Cortex of kidney (tissue), 1 donor: ENCODE data around the gene MRTFB.

ENCODE experiments used
- DNase-seq: peaks from one replicate; lab custom pipeline; 2025; lab: John Stamatoyannopoulos, UW

The MRTFB gene

DNA sequence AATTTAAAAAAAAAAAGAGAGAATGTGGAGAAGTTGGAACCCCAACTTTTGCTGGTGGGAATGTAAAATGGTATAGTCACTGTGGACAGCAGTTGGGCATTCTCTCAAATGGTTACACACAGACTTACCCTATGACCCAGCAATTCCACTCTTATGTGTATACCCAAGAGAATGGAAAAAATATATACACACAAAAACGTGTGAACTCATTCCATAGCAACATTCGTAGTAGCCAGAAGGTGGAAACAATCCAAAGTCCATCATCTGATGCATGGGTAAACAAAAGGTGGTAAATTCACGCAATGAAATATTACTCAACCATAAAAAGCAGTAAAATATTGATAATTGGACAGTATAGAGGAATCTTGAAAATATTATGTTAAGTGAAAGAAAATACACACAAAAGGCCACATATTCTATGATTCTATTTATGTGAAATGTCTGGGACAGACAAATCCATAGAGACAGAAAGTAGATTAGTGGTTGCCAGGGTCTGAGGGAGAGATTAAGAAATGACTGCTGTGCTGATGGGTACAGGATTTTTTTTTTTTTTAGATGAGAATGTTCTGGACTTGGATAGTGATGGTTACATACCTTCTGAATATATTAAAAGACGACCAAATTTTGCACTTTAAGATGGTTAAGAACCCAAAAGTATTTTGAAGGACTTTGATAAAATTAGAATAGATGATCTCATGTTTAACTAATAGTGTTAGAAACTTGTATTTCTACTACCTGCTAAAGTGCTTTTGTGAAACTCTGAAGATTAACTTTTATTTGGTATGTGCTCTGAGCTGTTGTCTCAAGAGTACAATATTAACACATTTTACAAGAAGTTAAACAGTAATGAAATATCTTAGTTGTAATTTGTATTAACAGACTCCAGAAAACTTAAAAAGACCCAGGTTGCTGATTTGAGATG, 60.9 kb downstream of the MRTFB start:
- DNase-seq: no peak

DNA sequence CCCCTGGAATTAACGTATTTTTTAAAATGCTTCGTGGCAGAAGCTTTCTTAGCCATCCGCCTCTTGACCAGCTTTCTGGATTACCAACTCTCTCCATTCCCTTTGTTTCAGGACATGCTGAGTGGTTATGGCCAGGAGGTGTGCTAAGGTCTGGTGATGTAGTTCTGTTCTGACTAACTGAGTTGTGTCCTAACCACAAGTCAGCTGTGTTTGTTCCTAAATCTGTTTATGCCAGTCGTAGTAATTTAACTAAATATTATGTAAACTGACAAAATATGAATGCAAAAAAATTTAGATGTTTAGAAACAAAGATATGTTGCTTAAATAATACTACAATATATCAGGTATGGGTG, 61.6 kb downstream of the MRTFB start:
- DNase-seq: no peak

DNA sequence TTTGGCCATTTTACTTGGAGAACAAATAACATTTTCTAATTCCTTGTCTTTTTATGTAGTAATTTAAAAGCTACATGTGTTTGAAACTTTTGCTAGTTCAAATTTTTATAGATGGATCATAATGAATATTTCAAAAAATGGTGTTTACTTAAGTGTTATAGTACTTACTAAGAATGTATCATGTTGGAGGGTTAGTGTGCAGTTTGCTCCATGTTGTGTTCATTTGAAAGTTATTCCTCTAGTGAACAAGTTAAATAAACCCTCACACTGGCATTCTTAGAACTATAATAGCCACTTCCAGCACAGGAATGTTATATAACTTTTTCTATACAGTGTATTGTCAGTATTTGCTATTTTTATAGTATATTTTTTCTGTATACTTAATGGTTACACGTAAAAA, 62.8 kb downstream of the MRTFB start:
- DNase-seq: no peak

GRCh38 chr16:14135704-14136103, 64.6 kb downstream of the MRTFB start:
- no peak for DNase-seq

- DNase-seq: no peak
Observed at GRCh38 chr16:14139872-14140271, 68.8 kb downstream of the MRTFB start.

GRCh38 chr16:14140923-14141322, 69.8 kb downstream of the MRTFB start:
- no peak for DNase-seq

- no peak for DNase-seq
Observed at GRCh38 chr16:14146445-14146844, 75.3 kb downstream of the MRTFB start.

DNA sequence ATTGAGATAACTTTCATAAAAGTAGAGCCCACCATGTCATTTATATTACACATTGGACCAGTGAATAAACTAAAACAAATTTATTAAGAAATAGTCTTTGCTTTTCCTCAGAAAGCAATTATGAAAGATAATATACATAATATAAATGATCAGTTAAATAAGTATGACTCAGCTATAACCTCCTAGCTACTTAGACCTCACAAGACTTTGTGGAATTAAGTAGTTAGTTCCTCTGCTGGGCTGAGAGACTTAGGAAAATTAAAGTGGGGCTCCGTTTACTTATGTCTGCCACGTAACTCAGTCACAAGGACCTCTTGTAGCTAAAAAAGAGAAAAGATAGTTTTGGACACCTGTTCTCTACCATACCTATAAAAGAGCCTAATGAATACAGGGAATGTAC, 76.9 kb downstream of the MRTFB start:
- no peak for DNase-seq

GRCh38 chr16:14148569-14148968, 77.5 kb downstream of the MRTFB start:
- no peak for DNase-seq

- no peak for DNase-seq
Observed at GRCh38 chr16:14150796-14151195, 79.7 kb downstream of the MRTFB start.

DNA sequence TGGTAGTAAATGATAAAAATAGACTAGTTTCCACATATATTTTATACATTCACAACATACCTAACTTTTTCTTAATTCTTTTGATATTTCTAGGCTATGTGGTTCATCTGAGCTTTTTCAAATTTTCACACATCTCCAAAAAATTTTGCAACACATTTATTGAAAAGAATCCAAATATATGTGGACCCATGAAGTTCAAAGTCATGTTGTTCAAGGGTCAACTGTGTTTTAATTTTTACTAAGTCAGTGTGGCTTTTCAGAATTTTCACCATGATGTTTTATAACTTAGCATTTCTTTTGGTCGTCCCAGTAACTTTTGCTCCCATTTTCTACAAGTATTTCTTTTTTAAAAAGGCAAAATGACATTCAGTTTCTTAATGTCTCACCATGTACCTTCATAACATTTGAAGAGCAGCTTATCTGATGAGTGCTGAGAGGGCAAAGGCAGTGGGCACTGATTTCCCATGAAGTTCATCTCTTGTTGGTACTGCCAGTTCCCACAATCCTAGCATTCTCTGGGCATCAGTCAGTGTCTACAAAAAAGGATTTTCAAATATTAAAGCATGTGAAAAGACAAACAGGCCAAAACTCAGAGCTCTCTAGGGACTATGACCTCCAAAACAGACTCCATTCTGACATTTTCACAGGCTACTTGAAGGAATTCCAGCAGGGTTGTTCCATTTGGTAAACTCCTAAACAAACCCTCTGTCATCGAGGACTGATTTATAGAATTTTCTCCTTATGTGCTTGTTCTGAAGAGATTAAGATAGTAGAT, 80.3 kb downstream of the MRTFB start:
- no peak for DNase-seq

DNA sequence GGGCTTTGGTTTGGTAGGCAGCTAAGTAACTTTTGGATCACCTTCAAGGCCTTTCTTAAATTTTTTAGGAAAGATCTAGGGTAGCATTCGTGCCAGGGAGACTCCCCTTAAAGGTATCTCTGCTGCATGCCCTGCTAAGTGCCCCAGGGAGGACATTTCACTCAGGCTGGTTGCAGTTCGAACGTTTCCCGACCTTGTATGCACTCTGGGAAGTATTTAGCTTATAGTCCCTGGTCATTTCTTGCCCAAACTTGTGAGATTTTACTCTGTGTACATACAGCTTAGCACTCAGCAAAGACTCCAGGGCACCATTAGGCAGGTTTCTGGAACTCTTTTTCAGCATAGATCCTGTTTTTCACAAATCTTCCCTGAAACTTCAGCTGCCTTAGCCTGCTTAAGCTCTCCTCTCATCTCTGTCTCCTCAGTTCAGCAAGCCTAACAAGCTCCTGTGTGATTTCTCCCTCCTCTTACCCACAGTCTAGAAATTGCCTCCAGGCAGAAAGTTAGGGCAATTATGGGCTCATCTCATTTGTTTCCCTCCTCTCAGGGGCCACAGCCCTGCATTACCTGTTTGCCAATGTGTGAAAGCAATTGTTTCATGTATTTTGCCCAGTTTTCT, 84.6 kb downstream of the MRTFB start:
- DNase-seq: no peak

DNA sequence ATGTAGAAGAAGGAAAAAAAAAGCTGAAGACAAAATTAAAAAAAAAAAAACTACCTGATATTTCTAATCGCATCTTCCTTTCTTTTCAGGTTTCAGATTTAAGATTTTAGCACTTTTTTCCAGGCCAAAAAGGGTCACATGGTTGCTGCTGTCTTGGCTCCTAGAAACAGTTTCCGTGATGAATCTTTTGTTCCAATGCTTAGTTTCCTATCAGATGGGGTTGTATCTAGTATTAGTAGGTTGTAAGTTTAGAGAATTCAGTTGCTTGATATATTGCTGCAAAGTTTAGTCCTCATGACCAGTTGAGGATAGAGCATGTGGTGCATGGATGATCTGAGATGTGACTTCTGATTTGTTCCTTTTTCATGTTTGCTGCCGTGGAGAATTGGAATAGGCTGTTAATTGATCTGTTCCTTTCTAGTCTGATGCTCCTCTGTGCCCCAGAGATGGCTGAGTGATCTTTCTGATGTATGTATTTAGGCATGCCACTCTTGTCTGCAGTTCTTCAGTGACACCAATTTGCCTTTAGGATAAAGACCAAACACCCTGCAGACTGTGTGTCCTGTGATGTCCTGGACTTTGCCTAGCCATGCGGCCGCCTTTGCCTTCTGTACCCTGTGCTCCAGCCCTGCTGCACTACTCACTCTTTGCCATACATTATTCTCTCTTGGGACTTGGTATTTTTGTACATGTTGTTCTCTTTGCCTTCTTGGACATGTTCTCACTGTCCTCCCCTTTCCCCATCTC, 94.0 kb downstream of the MRTFB start:
- no peak for DNase-seq

DNA sequence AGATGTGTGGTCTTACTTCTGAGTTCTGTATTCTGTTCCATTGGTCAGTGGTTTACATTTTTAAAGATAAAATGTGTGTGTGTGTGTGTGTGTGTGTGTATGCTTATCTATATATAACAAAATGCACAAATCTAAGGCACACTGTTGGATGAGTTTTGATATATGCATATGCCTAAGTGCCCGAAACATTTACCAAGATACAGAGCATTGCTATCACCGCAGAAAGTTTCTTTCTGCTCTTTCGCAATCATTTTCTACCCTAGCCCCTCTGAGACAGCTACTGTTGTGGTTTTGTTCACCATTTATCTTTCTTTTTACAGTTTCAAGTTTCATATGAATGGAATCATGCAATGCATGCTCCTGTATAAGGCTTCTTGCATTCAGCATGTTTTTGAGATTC, 97.0 kb downstream of the MRTFB start:
- no peak for DNase-seq

DNA sequence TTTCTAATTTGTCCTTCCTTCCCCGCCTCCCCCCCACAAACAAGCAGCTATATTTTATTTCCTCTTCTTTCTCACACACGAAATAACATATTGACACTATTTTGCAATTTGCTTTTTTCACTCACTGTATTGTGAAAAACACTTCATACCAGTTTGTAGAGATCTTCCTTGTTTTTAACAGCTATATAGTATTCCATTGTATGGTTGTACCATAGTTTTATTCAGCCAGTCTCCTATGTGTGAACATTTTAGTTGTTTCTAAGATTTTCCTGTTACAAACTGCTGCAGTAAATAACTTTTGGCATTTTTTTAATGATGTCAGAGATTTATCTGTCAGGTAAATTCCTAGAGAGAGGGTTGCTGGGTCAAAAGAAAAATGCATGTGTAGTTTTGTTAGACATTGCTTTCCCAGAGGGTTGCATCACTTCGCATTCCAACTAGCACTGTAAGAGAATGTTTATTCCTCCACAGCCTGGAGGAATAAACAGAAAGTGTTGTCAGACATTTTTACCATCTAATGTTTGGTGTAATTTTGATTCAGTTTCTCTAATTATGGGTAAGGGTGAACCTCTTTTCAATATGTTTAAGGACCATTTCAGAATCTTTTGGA, 101.2 kb downstream of the MRTFB start:
- DNase-seq: no peak

- DNase-seq: no peak
Observed at GRCh38 chr16:14175086-14175485, 104.0 kb downstream of the MRTFB start.

DNA sequence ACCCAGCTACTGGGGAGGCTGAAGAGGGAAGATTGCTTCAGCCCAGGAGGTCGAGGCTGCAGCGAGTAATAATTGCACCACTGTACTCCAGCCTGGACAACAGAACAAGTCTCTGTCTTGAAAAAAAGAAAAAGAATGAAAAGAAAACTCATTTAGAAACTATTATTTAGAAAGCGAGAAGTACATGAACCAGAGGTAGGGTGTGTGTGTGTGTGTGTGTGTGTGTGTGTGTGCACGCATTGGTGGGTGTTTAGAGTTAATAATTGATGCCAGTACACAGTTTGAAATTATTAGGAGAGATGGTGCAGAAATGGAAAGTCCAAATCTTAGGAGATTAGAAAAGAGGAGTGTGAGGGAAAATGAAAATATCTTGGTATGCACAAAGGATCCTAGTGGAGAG, 106.6 kb downstream of the MRTFB start:
- DNase-seq: no peak

DNA sequence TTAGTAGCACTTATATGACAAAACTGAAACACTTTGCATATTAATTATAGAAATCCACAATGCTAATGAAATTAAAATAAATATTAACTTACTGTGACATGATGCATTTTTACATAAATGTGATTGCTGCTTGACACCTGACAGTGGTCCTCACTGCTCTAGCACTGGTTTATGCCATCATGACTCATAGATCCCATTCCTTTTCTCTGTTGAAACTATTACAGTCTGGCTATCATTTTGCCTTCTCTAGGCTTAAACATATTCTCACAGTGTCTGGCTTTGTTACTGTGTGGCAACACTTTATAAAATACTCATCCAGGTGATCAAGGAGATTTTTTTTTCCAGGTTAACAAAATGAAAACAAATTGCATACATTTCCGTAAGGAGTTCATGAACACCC, 108.0 kb downstream of the MRTFB start:
- no peak for DNase-seq

GRCh38 chr16:14180481-14180944, 109.4 kb downstream of the MRTFB start:
- no peak for DNase-seq

- DNase-seq: no peak
Observed at GRCh38 chr16:14181371-14182050, 110.4 kb downstream of the MRTFB start.

DNA sequence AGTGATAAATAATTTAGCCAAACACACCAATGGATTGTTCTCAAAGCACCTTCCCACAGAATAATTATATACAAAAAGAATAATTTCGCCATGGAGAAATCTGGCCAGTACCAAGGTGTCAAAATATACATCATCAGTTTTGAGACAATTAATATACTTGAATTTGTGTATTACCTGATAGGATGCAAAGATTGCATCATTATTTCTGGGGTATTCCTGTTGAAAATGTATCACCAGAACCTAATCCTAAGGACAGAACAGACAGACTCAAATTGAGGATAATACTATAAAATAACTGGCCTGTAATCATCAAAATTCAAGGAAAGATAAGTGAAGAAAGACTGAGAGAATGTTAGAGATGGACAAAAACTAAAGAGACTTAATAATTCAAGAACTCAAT, 111.9 kb downstream of the MRTFB start:
- no peak for DNase-seq
